ENCODE data around the gene NEO1.
A peak's percentile ranks its signal among the peaks of the same experiment; 100 is the strongest.

NEO1 gene

GRCh38 chr15:73028831-73029451 is 23.3 kb upstream of the NEO1 start:
- DNase-seq (ENCODE audit: low read depth in 2 of 2) = no peak

DNA sequence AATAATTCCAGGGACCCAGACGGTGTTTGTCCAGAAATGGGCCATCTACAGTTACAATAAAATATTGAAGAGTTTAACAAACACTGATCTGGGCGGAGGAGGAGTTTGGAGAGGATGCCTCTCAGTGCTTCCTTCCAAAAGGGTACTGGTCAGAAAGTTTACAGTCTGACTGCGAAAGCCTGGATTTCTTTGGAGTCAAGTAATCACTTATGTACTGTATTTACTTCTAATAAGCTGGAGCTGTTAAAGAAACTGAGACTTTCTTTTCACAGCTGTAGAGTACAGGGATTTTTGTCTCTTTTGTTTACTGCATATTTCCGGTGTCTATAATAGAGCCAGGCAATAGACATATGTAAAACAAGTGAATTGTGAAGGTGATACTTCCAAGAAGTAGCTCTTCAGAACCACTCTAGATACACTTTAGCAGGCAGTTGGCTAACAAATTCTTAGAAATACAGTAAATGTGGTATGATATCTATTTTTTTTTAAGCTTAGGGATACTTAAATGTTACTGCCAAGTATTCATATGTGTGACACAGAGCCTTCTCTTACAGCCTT is 22.1 kb upstream of the NEO1 start:
- DNase-seq (ENCODE audit: low read depth in 2 of 2) = no peak

DNA sequence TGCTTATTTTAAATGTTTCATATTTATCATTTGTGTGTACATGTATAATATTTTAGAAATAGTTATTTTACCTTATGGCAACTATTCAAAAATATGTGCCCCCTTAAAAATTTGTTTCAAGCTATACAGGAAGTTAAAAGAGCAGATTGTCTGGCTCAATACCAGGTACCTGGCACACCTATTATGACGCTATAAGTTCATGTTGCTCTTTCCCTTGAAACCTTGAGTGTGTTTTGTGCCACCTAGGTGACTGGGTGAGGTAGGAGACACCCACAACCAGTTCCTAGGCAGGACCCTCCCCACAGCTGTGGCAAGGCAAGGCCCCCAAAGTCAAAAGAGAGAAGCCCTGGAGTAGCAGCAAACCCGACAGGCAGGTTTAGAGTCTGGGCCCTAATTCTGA is 20.6 kb upstream of the NEO1 start:
- no peak for DNase-seq (ENCODE audit: low read depth in 2 of 2)

DNA sequence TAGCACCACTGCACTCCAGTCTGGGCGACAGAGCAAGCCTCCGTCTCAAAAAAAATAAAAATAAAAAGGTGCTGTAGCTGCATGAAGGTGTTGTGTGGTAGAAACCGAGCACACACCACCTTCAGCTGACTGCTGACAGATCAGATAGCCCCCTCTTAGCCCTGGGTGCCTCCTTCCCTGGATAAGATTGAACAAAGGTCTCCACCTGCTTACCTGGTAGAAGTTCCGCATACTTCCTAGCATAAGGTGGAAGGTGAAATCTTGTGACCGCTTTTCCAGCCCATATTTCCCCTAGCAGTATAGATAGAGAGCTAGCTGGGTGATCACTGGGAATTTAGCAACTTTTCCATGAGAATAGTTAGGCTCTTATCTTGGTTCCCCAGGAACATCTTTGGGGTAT is 18.7 kb upstream of the NEO1 start:
- no peak for DNase-seq (ENCODE audit: low read depth in 2 of 2)

DNA sequence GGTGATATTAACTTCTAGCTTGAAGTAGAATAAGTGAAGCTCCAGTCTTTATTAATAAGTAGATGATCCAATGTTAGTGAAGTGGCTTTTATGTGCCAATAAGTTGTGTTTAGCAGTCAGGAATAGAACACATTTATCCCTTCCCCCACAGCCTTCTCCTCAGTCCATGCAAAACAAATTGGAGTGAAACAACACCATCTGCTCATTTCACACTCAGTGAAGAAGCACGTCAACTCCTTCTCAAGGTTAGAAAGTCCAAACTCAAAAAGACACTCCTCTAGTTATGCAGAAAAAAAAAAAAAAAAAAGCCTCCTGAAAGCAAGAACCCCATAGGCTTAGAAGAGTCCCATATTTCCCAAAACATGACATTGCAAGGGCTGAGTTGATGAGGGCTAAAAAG is 18.0 kb upstream of the NEO1 start:
- DNase-seq (ENCODE audit: low read depth in 2 of 2) = no peak

DNA sequence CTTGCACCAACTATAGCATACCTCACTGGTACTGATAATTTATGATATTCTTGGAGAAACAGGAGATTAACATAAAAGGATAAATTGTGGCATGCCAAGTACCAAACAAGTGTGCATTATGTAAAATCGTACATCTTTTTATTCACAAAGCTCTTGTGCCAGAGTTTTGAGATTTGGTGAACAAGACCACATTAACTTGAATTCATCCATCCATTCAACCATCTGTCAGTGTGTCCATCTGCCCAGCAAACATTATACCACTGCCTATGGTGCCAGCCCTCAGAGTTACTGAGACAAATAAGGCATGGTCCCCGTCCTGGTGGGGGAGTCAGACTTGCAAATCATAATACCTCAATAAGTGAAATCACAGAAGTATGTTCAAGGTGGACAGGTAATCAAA is 17.0 kb upstream of the NEO1 start:
- no peak for DNase-seq (ENCODE audit: low read depth in 2 of 2)

DNA sequence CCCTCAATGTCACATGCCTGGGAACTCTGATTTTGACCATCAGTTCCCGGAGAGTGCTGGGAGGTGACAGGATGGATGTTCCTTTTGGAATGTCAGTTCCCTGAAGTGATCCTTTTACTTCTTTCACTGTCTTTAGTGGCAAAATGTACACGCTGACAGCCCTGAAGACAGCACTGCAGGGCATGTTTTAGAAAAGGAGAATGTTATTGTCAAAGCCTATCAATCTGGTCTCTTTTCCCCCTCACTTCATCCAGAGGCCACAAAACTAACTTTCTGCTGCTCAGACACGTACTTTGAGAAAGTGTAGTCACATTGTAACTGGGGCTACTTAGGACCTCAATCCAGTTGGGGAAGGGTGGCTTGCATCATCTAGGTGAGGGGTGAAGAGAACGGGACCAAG is 14.0 kb upstream of the NEO1 start:
- DNase-seq (ENCODE audit: low read depth in 2 of 2) = no peak

DNA sequence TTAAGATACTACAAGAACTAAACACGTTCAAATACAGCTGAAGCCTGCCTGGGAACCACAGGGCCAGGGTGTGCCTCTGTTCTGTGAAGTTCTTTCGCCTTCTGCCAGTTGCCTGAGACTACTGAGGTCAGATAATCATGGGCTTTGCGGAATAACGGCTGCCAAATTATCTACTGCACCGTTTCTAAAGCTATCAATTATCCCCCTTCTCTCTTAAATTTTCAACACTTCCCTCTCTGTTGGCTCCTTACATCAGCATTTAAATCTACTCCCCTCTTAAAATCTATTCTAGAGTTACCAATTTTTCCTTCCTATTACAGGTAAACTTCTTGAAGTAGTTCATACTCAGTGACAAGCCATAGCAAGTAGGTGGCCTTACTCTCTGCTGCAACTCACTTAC is 6.2 kb upstream of the NEO1 start:
- no peak for DNase-seq (ENCODE audit: low read depth in 2 of 2)

DNA sequence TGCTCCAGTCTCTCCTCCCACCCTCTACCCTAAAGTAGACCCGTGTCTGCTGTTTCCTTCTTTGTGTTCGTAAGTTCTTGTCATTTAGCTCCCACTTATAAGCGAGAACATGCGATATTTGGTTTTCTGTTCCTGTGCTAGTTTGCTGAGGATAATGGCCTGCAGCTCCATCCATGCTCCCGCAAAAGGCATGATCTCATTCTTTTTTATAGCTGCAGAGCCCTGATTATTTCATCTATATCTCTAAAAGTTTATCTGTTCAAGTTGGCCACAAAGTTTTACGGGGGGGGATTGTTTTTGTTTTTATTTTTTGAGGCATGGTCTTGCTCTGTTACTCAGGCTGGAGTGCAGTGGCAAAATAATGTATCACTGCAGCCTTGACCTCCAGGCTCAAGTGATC is 4.4 kb upstream of the NEO1 start:
- DNase-seq (ENCODE audit: low read depth in 2 of 2) = no peak

GRCh38 chr15:73048624-73049295 is 3.5 kb upstream of the NEO1 start:
- no peak for DNase-seq (ENCODE audit: low read depth in 2 of 2)

DNA sequence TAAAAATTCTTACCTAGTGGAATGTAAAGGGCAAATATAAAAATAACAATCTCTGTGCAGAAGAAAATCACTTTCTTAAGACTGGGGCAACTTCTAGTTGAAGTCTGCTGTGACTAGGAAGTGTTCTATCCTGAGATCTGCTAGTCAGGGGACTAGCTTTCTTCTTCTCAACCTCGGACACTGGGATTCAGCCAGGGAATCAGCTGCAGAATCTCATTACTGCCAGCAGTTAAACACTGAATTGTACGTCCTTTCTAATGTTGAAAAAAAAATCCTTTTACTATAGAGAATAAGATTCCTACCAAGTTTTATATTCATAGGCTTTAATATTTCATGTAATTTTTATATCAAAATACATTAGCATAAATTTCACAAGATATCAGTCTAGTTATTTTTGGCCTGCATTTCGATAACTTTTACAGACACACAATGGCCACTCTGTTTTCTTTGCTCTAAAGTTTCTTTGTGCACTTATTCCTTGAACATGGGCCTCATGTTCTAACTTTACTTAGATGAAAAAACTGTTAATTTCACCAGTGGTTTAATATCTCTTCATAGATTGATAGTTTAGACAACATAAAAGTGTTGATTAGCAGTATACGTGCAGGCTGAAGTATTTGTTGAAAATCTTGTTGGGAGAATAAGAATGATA is 2.6 kb upstream of the NEO1 start:
- DNase-seq (ENCODE audit: low read depth in 2 of 2) = no peak

- no peak for DNase-seq (ENCODE audit: low read depth in 2 of 2)
Observed at GRCh38 chr15:73050561-73051295, 1.5 kb upstream of the NEO1 start.

- no peak for DNase-seq (ENCODE audit: low read depth in 2 of 2)
Observed at GRCh38 chr15:73051391-73051806, 864 bp upstream of the NEO1 start.

DNA sequence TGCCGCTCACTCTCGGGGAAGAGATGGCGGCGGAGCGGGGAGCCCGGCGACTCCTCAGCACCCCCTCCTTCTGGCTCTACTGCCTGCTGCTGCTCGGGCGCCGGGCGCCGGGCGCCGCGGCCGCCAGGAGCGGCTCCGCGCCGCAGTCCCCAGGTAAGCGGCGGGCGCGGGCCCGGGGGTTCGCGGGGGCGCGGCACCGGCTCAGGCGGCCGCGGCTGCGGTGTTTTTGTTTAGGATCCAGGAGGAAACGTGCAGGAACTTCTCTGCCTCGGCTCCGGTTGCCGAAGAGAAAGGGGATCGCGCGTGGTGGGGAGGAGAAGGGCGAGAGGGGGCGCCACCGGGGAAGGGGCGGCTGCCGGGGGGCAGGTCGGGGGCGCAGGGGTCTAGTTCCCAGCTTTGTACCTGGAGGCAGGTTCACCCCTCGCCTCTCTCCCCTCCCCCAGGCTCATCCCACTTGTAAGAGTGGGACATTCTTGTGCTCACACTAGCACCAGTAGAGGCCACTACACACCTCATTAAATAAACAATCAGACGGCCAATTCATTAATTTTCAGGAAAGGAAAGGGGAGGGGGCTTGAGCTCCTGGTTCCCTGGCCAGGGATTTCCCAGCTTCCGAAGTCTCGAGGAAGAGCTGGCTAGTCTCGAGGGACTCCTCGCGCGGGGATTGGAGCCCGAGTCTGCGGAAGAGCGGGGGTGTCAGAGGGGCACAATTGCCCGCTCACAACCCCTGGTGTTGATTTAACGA is 562 bp downstream of the NEO1 start:
- DNase-seq (ENCODE audit: low read depth in 2 of 2) = peak in 1 of 2 donors; percentile 2

- DNase-seq (ENCODE audit: low read depth in 2 of 2) = no peak
Observed at GRCh38 chr15:73053398-73053723, 1.1 kb downstream of the NEO1 start.

DNA sequence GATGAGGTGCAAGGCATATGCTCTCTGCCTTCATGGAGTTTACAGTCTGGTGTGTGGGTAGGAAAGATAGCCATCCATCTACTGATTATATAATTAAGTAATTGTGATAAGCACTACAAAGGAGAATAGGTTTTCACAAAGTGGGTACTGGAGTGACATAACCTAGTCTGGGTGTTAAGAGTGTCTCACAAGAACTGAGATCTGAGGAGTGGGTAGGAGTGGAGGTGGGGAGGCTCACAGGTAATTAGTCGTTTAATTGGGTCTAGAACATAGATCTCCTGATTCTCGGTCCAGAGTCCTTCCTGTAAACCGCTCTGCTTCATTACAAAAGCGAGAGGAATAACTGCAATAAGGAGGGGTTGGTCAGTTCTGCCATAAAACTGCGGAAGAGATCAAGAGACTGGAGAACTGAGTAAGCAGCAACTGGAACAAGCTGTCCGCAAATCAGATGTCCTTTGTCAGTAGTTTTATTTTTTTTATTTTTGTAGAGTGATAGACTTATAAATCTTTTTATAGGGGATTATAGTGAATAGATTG is 2.2 kb downstream of the NEO1 start:
- DNase-seq (ENCODE audit: low read depth in 2 of 2) = no peak

GRCh38 chr15:73056460-73056859 is 4.2 kb downstream of the NEO1 start:
- no peak for DNase-seq (ENCODE audit: low read depth in 2 of 2)

DNA sequence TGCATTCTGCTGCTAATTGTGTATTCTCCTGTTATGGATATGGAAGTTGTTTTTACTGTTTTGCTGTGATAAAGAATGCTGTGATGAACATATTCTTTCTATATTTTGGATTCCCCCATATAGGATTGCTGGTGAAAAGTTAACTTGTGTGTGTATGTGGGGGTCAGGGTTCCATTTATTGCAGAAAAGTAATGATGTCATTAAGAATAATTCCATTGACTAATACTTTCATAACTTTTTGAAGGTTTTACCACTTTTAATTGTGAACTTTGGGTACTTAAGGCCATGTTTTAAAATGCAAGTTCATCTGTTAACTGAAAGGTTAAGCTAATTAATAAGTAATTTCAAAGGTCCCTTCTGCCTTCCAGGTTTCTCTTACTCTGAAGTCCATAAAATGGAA is 6.2 kb downstream of the NEO1 start:
- no peak for DNase-seq (ENCODE audit: low read depth in 2 of 2)

DNA sequence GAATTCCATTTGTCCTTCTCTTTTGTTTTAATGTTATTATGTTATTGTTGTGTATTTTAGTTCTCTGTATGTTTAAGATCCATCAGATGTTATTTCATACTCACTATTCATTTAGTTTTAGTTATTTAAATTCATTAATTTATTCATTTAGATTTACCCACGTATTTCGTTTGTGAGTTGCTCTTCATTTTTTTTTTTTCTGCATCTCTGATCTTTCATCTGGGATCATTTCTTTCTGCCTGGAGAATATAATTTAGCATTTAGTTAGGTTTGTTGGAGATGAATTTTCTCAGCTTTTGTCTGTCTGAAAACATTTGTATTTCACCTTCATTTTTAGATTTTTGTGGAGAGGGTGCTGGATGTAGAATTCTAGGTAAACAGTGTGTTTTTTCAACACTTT is 12.9 kb downstream of the NEO1 start:
- DNase-seq (ENCODE audit: low read depth in 2 of 2) = no peak

DNA sequence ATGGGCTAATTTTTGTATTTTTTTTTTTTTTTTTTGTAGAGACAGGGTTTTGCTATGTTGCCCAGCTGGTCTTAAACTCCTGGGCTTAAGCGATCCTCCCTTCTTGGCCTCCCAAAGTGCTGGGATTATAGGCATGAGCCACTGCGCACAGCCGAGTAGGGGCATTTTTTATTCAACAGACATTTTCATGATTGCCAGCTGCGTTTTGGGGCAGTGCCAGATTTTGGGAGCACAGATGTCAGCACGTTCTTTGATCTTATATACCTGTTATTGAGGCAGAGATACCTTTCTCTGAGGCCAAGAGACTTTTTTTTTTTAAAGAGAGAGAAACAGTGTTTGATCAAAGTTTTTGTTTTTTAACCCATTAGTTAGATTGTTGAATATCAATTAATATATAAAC is 16.8 kb downstream of the NEO1 start:
- DNase-seq (ENCODE audit: low read depth in 2 of 2) = no peak

GRCh38 chr15:73072894-73073293 is 20.6 kb downstream of the NEO1 start:
- no peak for DNase-seq (ENCODE audit: low read depth in 2 of 2)

- DNase-seq (ENCODE audit: low read depth in 2 of 2) = no peak
Observed at GRCh38 chr15:73074241-73074640, 22.0 kb downstream of the NEO1 start.
